GM12892 (cell line): ENCODE data around the gene CLDN16.
A peak's percentile ranks its signal among the peaks of the same experiment; 100 is the strongest.

ENCODE experiments used
- DNase-seq: peaks from one replicate; pipeline ENCODE4 v3.0.0; 2011; ENCODE audit not compliant: insufficient read length
- FAIRE-seq: peaks from 2 replicates; lab custom pipeline; 2011; peaks lifted over from hg19 to GRCh38; lab: Jason Lieb, UNC
- POLR2A ChIP-seq: IDR thresholded peaks from 2 replicates; pipeline ENCODE4 v1.6.1; 2011; ENCODE audit warnings: low read depth, low read length, control low read depth
- POLR2AphosphoS5 ChIP-seq: IDR thresholded peaks from 2 replicates; pipeline ENCODE4 v1.6.1; 2011; ENCODE audit warnings: low read depth, low read length, control low read depth
- TAF1 ChIP-seq: IDR thresholded peaks from 2 replicates; pipeline ENCODE4 v1.6.1; 2011; ENCODE audit warnings: low read depth, mild to moderate bottlenecking, control low read depth, low read length, borderline replicate concordance

Gene CLDN16

GRCh38 chr3:190424478-190425439 is 36.8 kb downstream of the CLDN16 start:
- DNase-seq = no peak
- FAIRE-seq = peak; percentile 87
- TF ChIP-seq TAF1 (no peak), POLR2A (no peak), POLR2AphosphoS5 (no peak)

- FAIRE-seq (no peak), DNase-seq (no peak)
- TF ChIP-seq TAF1 (no peak), POLR2AphosphoS5 (no peak)
Observed at GRCh38 chr3:190425833-190426232, 37.9 kb downstream of the CLDN16 start.

GRCh38 chr3:190426806-190427507 is 39.0 kb downstream of the CLDN16 start:
- DNase-seq (no peak), FAIRE-seq (peak; percentile 14)
- no peak for TF ChIP-seq POLR2AphosphoS5
- no peak for TF ChIP-seq POLR2A
- TF ChIP-seq TAF1 = no peak

GRCh38 chr3:190429681-190430080 is 41.7 kb downstream of the CLDN16 start:
- TF ChIP-seq TAF1 (no peak), POLR2AphosphoS5 (no peak), POLR2A (no peak)
- no peak for FAIRE-seq
- DNase-seq = no peak

- FAIRE-seq (no peak), DNase-seq (no peak)
- TF ChIP-seq TAF1 (no peak), POLR2AphosphoS5 (no peak), POLR2A (no peak)
Observed at GRCh38 chr3:190430906-190431305, 42.9 kb downstream of the CLDN16 start.

GRCh38 chr3:190432216-190432615 is 44.3 kb downstream of the CLDN16 start:
- no peak for TF ChIP-seq POLR2A
- TF ChIP-seq POLR2AphosphoS5 = no peak
- TF ChIP-seq TAF1 = no peak
- DNase-seq = no peak

GRCh38 chr3:190433626-190434025 is 45.7 kb downstream of the CLDN16 start:
- no peak for TF ChIP-seq TAF1
- TF ChIP-seq POLR2AphosphoS5 = no peak
- TF ChIP-seq POLR2A = no peak
- FAIRE-seq = no peak
- DNase-seq = no peak

More at GRCh38 chr3:190432216-190432615, 44.3 kb downstream of the CLDN16 start:
- FAIRE-seq = no peak

GRCh38 chr3:190435618-190436017 is 47.7 kb downstream of the CLDN16 start:
- FAIRE-seq (no peak), DNase-seq (no peak)
- TF ChIP-seq POLR2A (no peak), TAF1 (no peak), POLR2AphosphoS5 (no peak)

GRCh38 chr3:190436331-190436730 is 48.4 kb downstream of the CLDN16 start:
- FAIRE-seq = no peak
- TF ChIP-seq TAF1 = no peak
- TF ChIP-seq POLR2AphosphoS5 = no peak
- no peak for TF ChIP-seq POLR2A
- DNase-seq = no peak

GRCh38 chr3:190442240-190442639 is 54.3 kb downstream of the CLDN16 start:
- no peak for TF ChIP-seq POLR2A
- TF ChIP-seq POLR2AphosphoS5 = no peak
- no peak for TF ChIP-seq TAF1
- DNase-seq (no peak), FAIRE-seq (no peak)

GRCh38 chr3:190443257-190443656 is 55.3 kb downstream of the CLDN16 start:
- no peak for TF ChIP-seq POLR2AphosphoS5
- TF ChIP-seq TAF1 = no peak
- TF ChIP-seq POLR2A = no peak
- DNase-seq (no peak), FAIRE-seq (no peak)

- DNase-seq (no peak), FAIRE-seq (no peak)
- TF ChIP-seq TAF1 = no peak
- no peak for TF ChIP-seq POLR2A
- no peak for TF ChIP-seq POLR2AphosphoS5
Observed at GRCh38 chr3:190444006-190444405, 56.0 kb downstream of the CLDN16 start.

GRCh38 chr3:190444576-190445145 is 56.7 kb downstream of the CLDN16 start:
- FAIRE-seq (no peak), DNase-seq (no peak)
- TF ChIP-seq POLR2AphosphoS5 (no peak), TAF1 (no peak), POLR2A (no peak)
